Fibroblast of skin of back (primary cell): ENCODE data around the gene ANXA2.

Source experiments
- DNase-seq: peaks from one replicate; pipeline ENCODE4 v3.0.0-alpha.2; 2013

The ANXA2 gene

DNA sequence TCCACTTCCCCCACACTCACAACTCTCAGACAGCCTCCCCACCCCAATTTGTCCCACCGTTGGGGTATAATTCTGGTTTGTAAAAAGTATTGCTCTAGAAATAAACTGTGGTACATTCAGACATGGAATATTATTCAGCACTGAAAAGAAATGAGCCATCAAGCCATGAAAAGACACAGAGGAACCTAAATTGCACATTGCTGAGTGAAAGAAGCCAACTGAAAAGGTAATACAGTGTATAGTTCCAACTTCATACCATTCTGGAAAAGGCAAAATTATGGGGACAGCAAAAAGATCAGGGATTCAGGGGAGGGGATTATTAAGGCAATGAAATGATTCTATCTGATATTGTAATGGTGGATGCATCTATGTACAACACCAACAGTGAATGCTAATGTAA is 10.5 kb downstream of the ANXA2 start:
- no peak for DNase-seq

DNA sequence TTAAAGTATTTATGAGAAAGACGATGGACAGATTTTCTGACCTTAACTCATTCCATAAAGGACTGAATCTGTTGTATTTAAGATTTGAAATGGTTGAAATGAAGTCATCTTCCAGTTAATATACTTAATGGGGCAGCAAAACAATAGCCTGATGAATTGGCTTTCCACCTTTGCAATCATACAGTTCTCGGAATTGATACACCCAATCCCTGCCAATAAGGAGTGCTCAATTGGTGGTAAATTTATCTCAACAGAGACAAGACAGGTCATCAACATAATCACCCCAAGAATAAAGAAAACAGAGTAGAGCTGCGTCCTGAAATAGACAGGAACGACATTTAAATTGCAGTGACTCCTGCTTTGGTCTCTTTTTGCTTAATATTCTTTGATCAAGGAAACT is 11.2 kb downstream of the ANXA2 start:
- DNase-seq = no peak

GRCh38 chr15:60385620-60386552 is 11.9 kb downstream of the ANXA2 start:
- DNase-seq = no peak

DNA sequence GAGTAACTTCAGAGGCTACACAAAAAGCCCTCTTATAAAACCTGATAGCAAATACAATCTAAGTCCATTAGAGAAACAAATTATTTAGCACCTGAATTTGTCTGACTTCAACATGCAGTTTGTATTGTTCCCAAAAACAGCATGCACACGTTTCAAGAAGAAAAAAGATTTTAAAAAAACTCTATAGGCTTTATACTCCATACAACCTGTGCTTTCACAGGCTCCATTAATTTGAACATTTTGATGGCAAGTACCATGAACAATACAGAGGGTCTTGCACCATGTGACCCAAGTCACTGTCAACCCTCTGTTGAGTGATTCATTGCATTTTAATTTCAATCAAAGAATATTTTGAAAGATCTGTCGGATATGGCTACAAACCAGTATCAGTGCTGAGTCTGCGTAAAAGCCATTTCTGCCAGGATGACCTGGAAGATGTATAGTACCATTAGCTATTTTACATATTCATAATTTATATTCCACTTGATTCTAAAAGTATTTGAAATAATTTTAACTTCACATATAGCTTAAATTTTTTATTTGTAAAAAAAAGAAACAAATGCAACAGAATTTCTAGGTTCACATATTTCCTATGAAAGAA is 13.2 kb downstream of the ANXA2 start:
- DNase-seq = no peak

DNA sequence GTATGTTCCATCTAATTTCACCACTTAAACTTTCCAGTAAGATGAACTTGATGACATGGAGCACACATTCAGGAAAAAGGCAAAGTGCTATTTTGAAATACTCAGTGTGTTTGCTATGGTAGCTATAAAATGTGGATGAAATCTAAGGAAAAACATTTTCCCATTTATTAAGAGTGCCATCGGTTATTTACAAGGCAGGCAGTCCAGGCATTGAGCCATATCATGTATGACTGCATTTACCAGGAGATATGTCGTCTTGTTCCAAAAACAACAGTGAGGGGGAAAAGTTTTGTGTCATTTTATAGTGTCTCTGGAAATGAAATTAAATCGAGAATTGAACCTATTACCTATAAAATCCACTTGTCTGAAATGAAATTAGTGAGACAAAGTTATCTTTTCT is 13.7 kb downstream of the ANXA2 start:
- DNase-seq = peak; percentile 58

GRCh38 chr15:60382773-60383674 is 14.8 kb downstream of the ANXA2 start:
- DNase-seq = no peak

- peak; percentile 74 for DNase-seq
These were observed 16.5 kb downstream of the ANXA2 start for GRCh38 chr15:60381148-60381788.

GRCh38 chr15:60379525-60380274 is 18.1 kb downstream of the ANXA2 start:
- peak; percentile 98 for DNase-seq

DNA sequence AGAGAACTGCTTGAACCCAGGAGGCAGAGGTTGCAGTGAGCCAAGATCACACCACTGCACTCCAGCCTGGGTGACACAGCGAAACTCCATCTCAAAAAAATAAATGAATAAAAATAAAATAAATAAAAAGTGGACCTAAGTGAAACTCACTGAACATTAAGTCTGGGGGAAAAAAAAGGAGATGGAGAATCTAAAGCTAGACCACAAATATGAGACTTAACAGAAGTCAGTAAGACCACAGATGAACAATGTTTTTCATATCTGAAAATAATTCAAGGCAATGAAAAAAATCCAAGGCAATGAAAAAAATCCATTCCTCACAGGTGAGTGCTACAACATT is 18.6 kb downstream of the ANXA2 start:
- DNase-seq = no peak

DNA sequence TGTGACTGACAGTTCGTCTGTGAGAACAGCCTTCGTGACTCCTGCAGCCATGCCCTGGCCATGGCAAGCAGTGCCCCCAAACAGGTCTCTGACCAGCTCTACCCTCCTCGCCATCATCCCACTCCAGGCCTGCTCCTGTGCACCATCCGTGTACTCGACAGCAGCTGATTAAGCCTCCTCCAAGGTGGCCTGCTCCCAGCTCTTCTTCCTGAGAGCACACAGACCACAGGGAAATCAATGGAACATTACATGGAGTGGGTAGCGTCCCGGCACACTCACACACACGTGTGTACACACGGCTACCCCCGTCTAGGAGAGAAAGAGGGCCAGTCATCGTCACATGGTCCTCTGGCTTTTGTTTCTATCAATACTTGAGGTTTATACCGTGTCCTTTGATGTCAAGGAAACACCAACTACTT is 21.1 kb downstream of the ANXA2 start:
- no peak for DNase-seq

DNA sequence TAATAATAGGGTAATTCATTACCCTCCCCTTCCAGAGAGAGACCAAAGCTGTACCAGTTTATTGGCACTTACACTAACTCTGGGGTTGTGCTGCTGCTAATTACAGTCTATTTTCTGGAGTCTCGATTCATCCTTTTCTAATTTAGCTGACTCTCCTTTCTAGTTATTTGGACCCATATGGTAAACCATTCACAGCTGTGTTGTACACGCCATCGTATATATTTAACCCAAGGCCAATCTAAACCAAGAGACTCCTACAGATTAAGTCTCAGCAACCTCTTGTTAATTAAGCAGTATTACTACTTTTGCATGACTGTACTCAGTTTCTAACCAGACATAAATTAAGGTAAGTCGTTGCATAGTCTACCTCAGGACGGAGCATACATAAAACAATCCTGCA is 22.5 kb downstream of the ANXA2 start:
- DNase-seq = no peak

DNA sequence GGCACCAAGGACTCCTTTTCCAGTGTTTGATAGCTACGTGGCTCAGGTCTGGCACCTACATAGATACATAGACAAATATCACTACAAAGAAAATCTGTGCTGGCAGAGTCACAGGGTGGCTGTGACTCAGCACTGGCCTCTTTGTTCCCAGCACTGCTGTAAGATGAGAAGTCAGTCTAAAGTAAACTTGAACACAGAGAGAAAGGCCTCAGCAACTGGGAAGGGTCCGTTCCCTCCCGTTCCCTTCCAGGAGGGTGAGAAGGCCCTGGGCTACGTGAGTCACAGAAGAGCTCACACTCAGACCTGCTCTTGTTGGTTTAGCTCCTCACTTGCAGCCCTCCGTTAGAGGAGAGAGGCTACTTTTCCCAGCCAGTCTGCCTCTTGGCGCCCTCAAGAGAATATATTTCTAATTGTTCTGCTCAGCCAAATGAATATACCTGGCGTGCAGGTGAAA is 23.1 kb downstream of the ANXA2 start:
- peak; percentile 99 for DNase-seq

- DNase-seq = no peak
These were observed 23.6 kb downstream of the ANXA2 start for GRCh38 chr15:60374209-60374608.

DNA sequence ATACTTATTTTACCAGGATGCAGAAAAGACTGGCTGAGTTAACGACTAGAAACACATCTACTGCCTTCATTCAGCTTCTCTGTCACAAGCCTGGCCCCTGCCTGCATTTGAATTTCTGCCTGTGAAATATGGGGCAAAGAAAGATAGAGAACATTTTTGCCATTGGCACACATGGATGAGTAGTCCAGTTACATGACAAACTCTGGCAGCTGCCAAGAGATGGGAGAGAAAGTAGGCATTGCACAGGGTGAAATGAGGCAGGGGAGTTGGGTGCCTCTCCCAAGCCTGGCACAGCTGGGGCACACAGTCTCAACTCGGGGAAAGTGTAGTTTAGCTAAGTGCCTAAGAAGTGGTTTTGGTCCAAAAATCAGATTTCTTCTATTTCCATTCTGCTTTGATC is 24.0 kb downstream of the ANXA2 start:
- no peak for DNase-seq

- no peak for DNase-seq
These were observed 24.5 kb downstream of the ANXA2 start for GRCh38 chr15:60373327-60373726.

GRCh38 chr15:60372756-60373155 is 25.0 kb downstream of the ANXA2 start:
- peak; percentile 78 for DNase-seq

- no peak for DNase-seq
These were observed 25.6 kb downstream of the ANXA2 start for GRCh38 chr15:60372227-60372626.

- peak; percentile 100 for DNase-seq
These were observed 26.4 kb downstream of the ANXA2 start for GRCh38 chr15:60371175-60372051.

DNA sequence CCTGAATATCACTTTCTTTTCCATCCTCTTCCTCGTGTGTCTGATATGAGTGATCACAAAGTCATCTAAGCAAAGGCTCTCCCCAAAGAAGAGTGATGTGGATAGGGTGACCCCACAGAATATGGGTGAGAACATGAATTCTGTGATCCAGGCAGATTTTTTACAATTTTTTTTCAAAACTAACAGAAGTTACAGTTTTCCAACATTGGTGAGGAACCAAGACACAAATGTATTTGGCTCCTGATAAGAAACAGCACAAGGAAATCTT is 27.0 kb downstream of the ANXA2 start:
- DNase-seq = no peak

- no peak for DNase-seq
These were observed 27.5 kb downstream of the ANXA2 start for GRCh38 chr15:60370105-60370868.
